Neural progenitor cell (in vitro differentiated cells): Measurements from ENCODE around the gene LHB. TPM values are rescaled to one million over a fixed set of nuclear protein-coding genes. Genes with fewer than 3 reads are reported as not detected.
"Not testable (repeated sequence)": the region's sequence is repeated elsewhere in the genome, so short reads cannot be mapped to it uniquely, and the experiment has no call there.

ENCODE experiments used
- DNase-seq: peaks from one replicate; pipeline ENCODE4 v3.0.0-alpha.2; 2016; ENCODE audit warnings: low spot score
- H2AFZ ChIP-seq: fragments of 200-600 bp; sonication (generic); replicated peaks from 2 replicates; pipeline ENCODE4 v1.6.1; 2016; ENCODE audit warnings: antibody characterized with exemption
- H3F3A ChIP-seq: fragments of 200-600 bp; sonication (generic); 2 replicates; pipeline ENCODE4 v1.6.1; 2016; ENCODE audit warnings: antibody characterized with exemption, low read depth
- H3K27ac ChIP-seq: fragments of 200-600 bp; sonication (generic); 2 replicates; pipeline ENCODE4 v1.5.1; 2016; ENCODE audit warnings: mild to moderate bottlenecking
- H3K27me3 ChIP-seq: fragments of 200-600 bp; sonication (generic); 2 replicates; pipeline ENCODE4 v1.6.1; 2016; ENCODE audit warnings: mild to moderate bottlenecking, moderate library complexity
- H3K36me3 ChIP-seq: fragments of 200-600 bp; sonication (generic); 2 replicates; pipeline ENCODE4 v1.5.1; 2016
- H3K4me1 ChIP-seq: fragments of 200-600 bp; sonication (generic); 2 replicates; pipeline ENCODE4 v1.6.1; 2016; ENCODE audit warnings: mixed run types
- H3K4me2 ChIP-seq: fragments of 200-600 bp; sonication (generic); 2 replicates; pipeline ENCODE4 v1.6.1; 2016
- H3K4me3 ChIP-seq: fragments of 200-600 bp; sonication (generic); 2 replicates; pipeline ENCODE4 v1.5.1; 2016
- H3K79me2 ChIP-seq: fragments of 200-600 bp; sonication (generic); 2 replicates; pipeline ENCODE4 v1.6.1; 2016; ENCODE audit warnings: low read depth
- H3K9ac ChIP-seq: fragments of 200-600 bp; sonication (generic); 2 replicates; pipeline ENCODE4 v1.6.1; 2016
- H3K9me3 ChIP-seq: fragments of 200-600 bp; sonication (generic); 2 replicates; pipeline ENCODE4 v1.5.1; 2016; ENCODE audit warnings: low read depth
- H4K20me1 ChIP-seq: fragments of 200-600 bp; sonication (generic); 2 replicates; pipeline ENCODE4 v1.6.1; 2016; ENCODE audit warnings: low read depth
- H3K27ac Mint-ChIP-seq: 3 replicates; pipeline ENCODE4 v1.8.0; 2021; ENCODE audit warnings: mixed read lengths
- H3K27me3 Mint-ChIP-seq: 2 replicates; pipeline ENCODE4 v1.8.0; 2022; ENCODE audit warnings: low read depth, mild to moderate bottlenecking, inconsistent platforms, moderate library complexity, mixed read lengths; ENCODE audit not compliant: insufficient read depth
- H3K36me3 Mint-ChIP-seq: 3 replicates; pipeline ENCODE4 v1.8.0; 2021; ENCODE audit warnings: mixed read lengths
- H3K4me1 Mint-ChIP-seq: 3 replicates; pipeline ENCODE4 v1.8.0; 2021; ENCODE audit warnings: mixed read lengths
- H3K4me3 Mint-ChIP-seq: 3 replicates; pipeline ENCODE4 v1.8.0; 2021; ENCODE audit warnings: mild to moderate bottlenecking, moderate library complexity, mixed read lengths
- H3K9me3 Mint-ChIP-seq: 3 replicates; pipeline ENCODE4 v1.8.0; 2020; ENCODE audit warnings: mixed read lengths
- EZH2 ChIP-seq: fragments of 200-600 bp; sonication (generic); IDR thresholded peaks from 2 replicates; pipeline ENCODE4 v1.6.1; 2017; ENCODE audit warnings: antibody characterized with exemption, mild to moderate bottlenecking, moderate library complexity
- EZH2phosphoT487 ChIP-seq: fragments of 200-600 bp; sonication (generic); IDR thresholded peaks from 2 replicates; pipeline ENCODE4 v1.6.1; 2017; ENCODE audit warnings: antibody characterized with exemption
- total RNA-seq: library from RNA; depleted of rRNA; stranded (reverse); fragments of >200 nt; gene quantifications from 2 replicates; pipeline ENCODE4 v1.2.3, GENCODE V29; 2015; ENCODE audit warnings: low replicate concordance
- TF ChIP-seq, protein P1 (sequence below): fragments of 200-600 bp; sonication (generic); IDR thresholded peaks from 2 replicates; pipeline ENCODE4 v1.5.1; 2017; ENCODE audit warnings: antibody characterized with exemption, mild to moderate bottlenecking

LHB gene
- total RNA-seq, 1 donor from 2014 or later: not detected

DNA sequence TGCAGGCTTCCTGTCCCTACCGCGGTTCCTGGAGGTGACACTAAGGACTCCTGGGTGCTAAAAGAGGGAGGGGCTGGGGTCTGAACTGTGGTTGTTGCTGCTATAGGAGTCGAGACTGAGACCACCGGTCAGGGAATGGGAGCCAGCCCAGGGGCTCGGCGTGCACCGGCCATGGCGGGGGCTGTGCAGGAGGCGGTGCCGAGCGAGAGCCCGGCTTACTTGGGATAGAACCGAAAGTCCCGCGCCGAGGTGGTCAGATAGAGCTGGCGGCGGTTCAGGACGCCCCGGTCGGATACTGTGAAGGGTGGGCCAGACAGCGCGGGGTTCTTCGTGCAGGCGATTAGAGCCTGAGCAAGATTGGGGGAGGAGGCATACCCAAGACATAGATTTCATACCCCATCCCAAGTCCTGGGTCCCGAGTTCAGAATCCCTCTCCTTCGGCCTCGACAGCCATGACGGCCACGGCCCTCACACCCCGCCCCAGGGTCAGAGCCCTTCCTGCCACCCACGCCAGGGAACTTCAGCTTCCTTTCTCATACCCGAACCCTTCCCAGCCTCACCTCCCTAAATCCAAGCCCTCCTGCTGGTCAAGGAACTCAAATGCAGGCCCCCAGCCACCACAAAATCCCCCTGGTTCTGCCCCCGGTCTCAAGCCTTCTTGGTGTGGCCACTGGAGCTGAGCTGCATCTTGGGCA lies 40.2 kb upstream of the LHB start:
- H3K79me2 ChIP-seq, H3K36me3 Mint-ChIP-seq, H3F3A ChIP-seq, H3K9me3 Mint-ChIP-seq, H3K36me3 ChIP-seq, H3K9me3 ChIP-seq, H3K27ac Mint-ChIP-seq, H3K27ac ChIP-seq, H3K9ac ChIP-seq, DNase-seq, H4K20me1 ChIP-seq: not testable (repeated sequence)
- Histone ChIP-seq H3K4me2 (peak overlapping the region; percentile 76), H3K27me3 (peaks cover 65% of the 10 kb centered on the region), H2AFZ (peak overlapping the region; percentile 75), H3K4me1 (peaks cover 13% of the 10 kb centered on the region), H3K4me3 (peak overlapping the region; percentile 48)
- Mint-ChIP-seq H3K4me3 (peak overlapping the region; percentile 78), H3K4me1 (peaks cover 22% of the 10 kb centered on the region), H3K27me3 (peaks cover 42% of the 10 kb centered on the region)
- peak; percentile 65 for TF ChIP-seq EZH2phosphoT487
- TF ChIP-seq EZH2: peak; percentile 91

GRCh38 chr19:49056101-49056901 lies 39.4 kb upstream of the LHB start:
- H3K27ac Mint-ChIP-seq: no peak overlapping the region
- Histone ChIP-seq H3K4me2 (peak overlapping the region; percentile 76), H3K9ac (no peak overlapping the region), H3K36me3 (no peaks in the 10 kb centered on the region), H3K9me3 (no peaks in the 10 kb centered on the region), H3K4me1 (peaks cover 13% of the 10 kb centered on the region), H3K27ac (no peak overlapping the region), H3F3A (no peaks in the 10 kb centered on the region), H3K79me2 (no peaks in the 10 kb centered on the region), H3K4me3 (peak overlapping the region; percentile 48), H3K27me3 (peaks cover 64% of the 10 kb centered on the region), H2AFZ (peak overlapping the region; percentile 75), H4K20me1 (peaks cover 5% of the 10 kb centered on the region)
- H3K4me1 Mint-ChIP-seq: peaks cover 22% of the 10 kb centered on the region
- TF ChIP-seq, protein P1, sequence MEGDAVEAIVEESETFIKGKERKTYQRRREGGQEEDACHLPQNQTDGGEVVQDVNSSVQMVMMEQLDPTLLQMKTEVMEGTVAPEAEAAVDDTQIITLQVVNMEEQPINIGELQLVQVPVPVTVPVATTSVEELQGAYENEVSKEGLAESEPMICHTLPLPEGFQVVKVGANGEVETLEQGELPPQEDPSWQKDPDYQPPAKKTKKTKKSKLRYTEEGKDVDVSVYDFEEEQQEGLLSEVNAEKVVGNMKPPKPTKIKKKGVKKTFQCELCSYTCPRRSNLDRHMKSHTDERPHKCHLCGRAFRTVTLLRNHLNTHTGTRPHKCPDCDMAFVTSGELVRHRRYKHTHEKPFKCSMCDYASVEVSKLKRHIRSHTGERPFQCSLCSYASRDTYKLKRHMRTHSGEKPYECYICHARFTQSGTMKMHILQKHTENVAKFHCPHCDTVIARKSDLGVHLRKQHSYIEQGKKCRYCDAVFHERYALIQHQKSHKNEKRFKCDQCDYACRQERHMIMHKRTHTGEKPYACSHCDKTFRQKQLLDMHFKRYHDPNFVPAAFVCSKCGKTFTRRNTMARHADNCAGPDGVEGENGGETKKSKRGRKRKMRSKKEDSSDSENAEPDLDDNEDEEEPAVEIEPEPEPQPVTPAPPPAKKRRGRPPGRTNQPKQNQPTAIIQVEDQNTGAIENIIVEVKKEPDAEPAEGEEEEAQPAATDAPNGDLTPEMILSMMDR: peak; percentile 52
- peak; percentile 85 for TF ChIP-seq EZH2phosphoT487
- TF ChIP-seq EZH2: peak; percentile 84
- peaks cover 40% of the 10 kb centered on the region for H3K27me3 Mint-ChIP-seq
- H3K36me3 Mint-ChIP-seq: no peaks in the 10 kb centered on the region
- peak overlapping the region; percentile 78 for H3K4me3 Mint-ChIP-seq
- H3K9me3 Mint-ChIP-seq: no peaks in the 10 kb centered on the region
- peak; percentile 87 for DNase-seq

DNA sequence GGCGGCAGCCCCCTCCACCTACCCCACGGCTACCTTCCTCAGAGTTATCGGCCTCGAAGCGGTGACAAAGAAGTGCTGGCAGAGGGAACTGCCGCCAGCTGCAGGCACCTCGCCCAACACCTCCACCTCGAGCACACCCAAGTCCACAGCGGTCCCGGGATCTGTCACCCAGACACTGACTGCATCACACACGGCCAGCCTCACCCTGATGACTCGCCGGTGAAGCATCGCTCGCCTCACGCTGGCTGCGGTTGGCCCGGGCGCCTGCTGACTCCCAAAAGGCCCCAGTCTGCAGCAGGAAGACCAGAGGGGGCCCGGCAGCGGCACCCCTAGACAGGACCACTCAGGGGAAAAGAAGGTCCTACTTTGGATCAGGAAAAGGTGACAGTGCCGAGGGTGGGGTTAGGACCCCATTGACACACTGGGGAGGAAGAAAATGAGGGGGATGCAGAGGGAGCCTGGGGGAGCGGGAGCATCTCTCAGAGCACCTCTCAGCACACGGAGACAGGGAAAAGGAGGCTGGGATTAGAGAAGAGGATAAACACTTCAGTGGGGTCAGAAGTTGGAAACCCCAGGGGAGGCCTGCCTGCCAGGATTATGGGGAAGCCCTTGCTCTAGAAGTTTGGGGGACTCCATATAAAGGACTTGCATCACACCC lies 33.6 kb upstream of the LHB start:
- not testable (repeated sequence) for H3K9me3 Mint-ChIP-seq, H3F3A ChIP-seq, DNase-seq, H3K36me3 ChIP-seq, H3K27me3 ChIP-seq, H3K4me3 Mint-ChIP-seq, H3K4me3 ChIP-seq, H3K36me3 Mint-ChIP-seq, H3K9ac ChIP-seq, H3K9me3 ChIP-seq, H3K4me1 ChIP-seq, H2AFZ ChIP-seq, H3K4me1 Mint-ChIP-seq, H3K27me3 Mint-ChIP-seq, H4K20me1 ChIP-seq, H3K27ac Mint-ChIP-seq, H3K79me2 ChIP-seq, H3K27ac ChIP-seq, H3K4me2 ChIP-seq

DNA sequence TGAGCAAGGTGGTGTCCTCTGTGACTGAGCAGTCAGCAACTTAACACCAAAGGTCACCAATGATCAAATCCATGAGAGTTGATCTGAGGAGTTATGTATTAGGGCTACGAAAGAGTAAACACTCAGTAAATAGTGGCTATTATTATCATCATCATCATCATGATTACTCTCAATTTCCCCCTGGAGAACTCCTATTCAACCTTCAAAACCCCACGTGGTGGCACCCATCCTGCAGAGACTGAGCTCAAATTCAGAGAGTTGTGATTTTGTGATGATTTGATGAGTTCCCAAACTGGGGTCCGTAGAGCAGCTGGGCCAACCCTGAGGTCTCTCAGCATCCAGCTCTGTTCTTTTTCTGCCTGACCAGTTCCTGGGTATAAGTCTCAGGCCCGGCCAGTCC lies 32.9 kb upstream of the LHB start:
- not testable (repeated sequence) for H3K27me3 ChIP-seq, H3K4me1 ChIP-seq, H3K4me2 ChIP-seq, H2AFZ ChIP-seq, H3K4me3 ChIP-seq, H3K9me3 ChIP-seq, H3K4me3 Mint-ChIP-seq, H3K27me3 Mint-ChIP-seq, H3K79me2 ChIP-seq, H3K36me3 Mint-ChIP-seq, H3K36me3 ChIP-seq, DNase-seq, H3K27ac ChIP-seq, H3K4me1 Mint-ChIP-seq, H3F3A ChIP-seq, H3K27ac Mint-ChIP-seq, H3K9me3 Mint-ChIP-seq, H4K20me1 ChIP-seq, H3K9ac ChIP-seq

GRCh38 chr19:49049011-49049410 lies 32.1 kb upstream of the LHB start, which contains the start of gene CGB8:
CGB8 (minus strand) TSS chr19:49049111; CDS start chr19:49048739, 372 bp downstream.
- H3K9me3 ChIP-seq, H3K27me3 Mint-ChIP-seq, H3K79me2 ChIP-seq, H3K27ac ChIP-seq, H3K27me3 ChIP-seq, H3K36me3 ChIP-seq, H3K4me1 ChIP-seq, H3K9ac ChIP-seq, H3K4me2 ChIP-seq, DNase-seq, H3K9me3 Mint-ChIP-seq, H3F3A ChIP-seq, H3K27ac Mint-ChIP-seq, H2AFZ ChIP-seq, H3K36me3 Mint-ChIP-seq, H3K4me3 Mint-ChIP-seq, H3K4me3 ChIP-seq, H3K4me1 Mint-ChIP-seq, H4K20me1 ChIP-seq: not testable (repeated sequence)

DNA sequence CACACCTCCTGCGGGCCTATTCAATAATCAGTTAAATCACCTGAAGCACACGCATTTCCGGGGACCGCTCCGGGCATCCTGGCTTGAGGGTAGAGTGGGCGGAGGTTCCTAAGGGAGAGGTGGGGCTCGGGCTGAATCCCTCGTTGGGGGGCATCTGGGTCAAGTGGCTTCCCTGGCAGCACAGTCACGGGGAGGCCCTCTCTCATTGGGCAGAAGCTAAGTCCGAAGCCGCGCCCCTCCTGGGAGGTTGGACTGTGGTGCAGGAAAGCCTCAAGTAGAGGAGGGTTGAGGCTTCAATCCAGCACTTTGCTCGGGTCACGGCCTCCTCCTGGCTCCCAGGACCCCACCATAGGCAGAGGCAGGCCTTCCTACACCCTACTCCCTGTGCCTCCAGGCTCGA lies 26.7 kb upstream of the LHB start, which contains the start of gene CGB5:
Gene CGB5, plus strand, starts transcription at position 301 of the 400 bp plus-strand sequence. CDS start 362 bp downstream, outside the sequence.
- not testable (repeated sequence) for H3K4me1 Mint-ChIP-seq, H3K27ac ChIP-seq, DNase-seq, H3K4me3 ChIP-seq, H3F3A ChIP-seq, H4K20me1 ChIP-seq, H3K4me1 ChIP-seq, H3K36me3 Mint-ChIP-seq, H3K4me3 Mint-ChIP-seq, H3K79me2 ChIP-seq, H2AFZ ChIP-seq, H3K27ac Mint-ChIP-seq, H3K9ac ChIP-seq, H3K27me3 Mint-ChIP-seq, H3K36me3 ChIP-seq, H3K9me3 Mint-ChIP-seq, H3K9me3 ChIP-seq, H3K27me3 ChIP-seq, H3K4me2 ChIP-seq
